Measurements from ENCODE around the gene KDM4C. TPM values are rescaled to one million over a fixed set of nuclear protein-coding genes. Genes with fewer than 3 reads are reported as not detected.
A peak's percentile ranks its signal among the peaks of the same experiment; 100 is the strongest.

The KDM4C gene
- polyA plus RNA-seq, 4 donors: 12.6 to 27.3 (median 18.9) TPM

DNA sequence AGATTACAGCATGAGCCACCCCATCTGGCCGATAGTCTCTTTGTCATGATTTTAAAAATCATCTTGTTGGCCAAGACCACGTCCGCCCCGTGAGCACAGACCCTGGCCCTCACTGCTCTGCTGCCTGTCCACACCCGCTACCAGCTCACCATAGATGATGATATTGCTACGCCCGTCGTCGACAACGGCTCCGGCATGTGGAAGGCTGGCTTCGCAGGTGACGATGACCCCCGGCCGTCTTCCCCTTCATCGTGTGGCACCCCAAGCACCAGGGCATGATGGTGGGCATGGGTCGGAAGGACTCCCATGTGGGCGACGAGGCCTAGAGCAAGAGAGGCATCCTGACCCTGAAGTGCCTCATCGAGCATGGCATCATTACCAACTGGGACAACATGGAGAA is 76.5 kb downstream of the KDM4C start:
- Histone ChIP-seq H3K36me3 (ENCODE audit: control insufficient read depth in 3 of 3, insufficient read depth in 2 of 3, low read depth in 1 of 3, low read length in 3 of 3) (peaks cover 0 to 28% (median 12%) of the 10 kb centered on the region in 3 donors), H3K4me3 (ENCODE audit: low read depth in 1 of 3, low read length in 3 of 3) (no peak overlapping the region), H3K9me3 (ENCODE audit: control insufficient read depth in 2 of 2, insufficient read depth in 1 of 2, low read depth in 1 of 2, low read length in 1 of 2) (peaks cover 0 to 6% of the 10 kb centered on the region in 2 donors), H3K4me1 (ENCODE audit: control insufficient read depth in 3 of 3, insufficient read depth in 2 of 3, low read depth in 1 of 3, low read length in 2 of 3) (no peaks in the 10 kb centered on the region), H3K27me3 (ENCODE audit: control insufficient read depth in 3 of 3, insufficient read depth in 3 of 3, low read length in 3 of 3) (no peaks in the 10 kb centered on the region), H3K27ac (ENCODE audit: low read depth in 1 of 3, low read length in 2 of 3) (no peak overlapping the region)
- FAIRE-seq: no peak
- 97 to 98% (median 98%) methylated on average over 20 of the region's 20 CpGs for WGBS, 3 donors
- no peak for DNase-seq

DNA sequence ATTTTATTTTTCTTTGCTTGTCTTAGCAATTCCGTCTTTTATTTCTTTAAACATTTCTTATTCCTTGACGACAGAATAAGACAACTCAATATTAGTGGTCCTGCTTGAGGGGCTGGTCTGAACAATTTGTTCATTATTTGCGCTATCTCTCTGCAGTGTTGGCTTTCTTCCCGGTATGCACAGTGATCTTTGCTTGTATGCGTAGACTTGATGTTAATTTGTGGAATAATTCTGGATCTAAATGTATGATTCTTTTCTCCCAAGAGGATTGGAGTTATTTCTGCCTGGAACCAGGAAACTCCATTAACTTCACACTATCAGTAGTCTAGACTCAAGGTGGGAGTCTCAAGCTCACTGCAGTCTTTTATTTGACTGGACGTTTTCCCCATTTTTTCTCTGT is 80.4 kb downstream of the KDM4C start:
- Histone ChIP-seq H3K27me3 (ENCODE audit: control insufficient read depth in 3 of 3, insufficient read depth in 3 of 3, low read length in 3 of 3) (no peaks in the 10 kb centered on the region), H3K27ac (ENCODE audit: low read depth in 1 of 3, low read length in 2 of 3) (no peak overlapping the region), H3K9me3 (ENCODE audit: control insufficient read depth in 2 of 2, insufficient read depth in 1 of 2, low read depth in 1 of 2, low read length in 1 of 2) (no peaks in the 10 kb centered on the region), H3K4me3 (ENCODE audit: low read depth in 1 of 3, low read length in 3 of 3) (no peak overlapping the region), H3K36me3 (ENCODE audit: control insufficient read depth in 3 of 3, insufficient read depth in 2 of 3, low read depth in 1 of 3, low read length in 3 of 3) (peaks cover 0 to 29% (median 7%) of the 10 kb centered on the region in 3 donors), H3K4me1 (ENCODE audit: control insufficient read depth in 3 of 3, insufficient read depth in 2 of 3, low read depth in 1 of 3, low read length in 2 of 3) (no peaks in the 10 kb centered on the region)
- DNase-seq (no peak), FAIRE-seq (no peak)
- 70 to 78% (median 73%) methylated on average over 6 of the region's 6 CpGs for WGBS, 3 donors

DNA sequence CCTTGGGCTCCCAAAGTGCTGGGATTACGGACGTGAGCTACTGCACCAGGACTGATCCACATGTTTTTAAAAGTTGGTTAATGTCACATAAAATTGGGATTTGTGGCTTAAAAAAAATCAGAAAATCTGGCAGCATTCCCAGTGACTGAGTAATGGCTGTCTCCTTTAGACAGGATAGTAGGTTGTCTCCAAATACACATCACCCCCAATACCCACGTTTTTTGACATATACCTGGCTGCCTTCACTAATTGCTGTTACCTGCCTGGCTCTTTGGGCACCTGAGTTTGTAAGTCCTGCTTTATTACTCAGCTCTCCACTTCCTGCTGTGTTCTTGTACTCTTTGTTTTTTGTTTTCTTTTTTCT is 84.8 kb downstream of the KDM4C start:
- DNase-seq: no peak
- FAIRE-seq: no peak
- Histone ChIP-seq H3K27me3 (ENCODE audit: control insufficient read depth in 3 of 3, insufficient read depth in 3 of 3, low read length in 3 of 3) (no peaks in the 10 kb centered on the region), H3K27ac (ENCODE audit: low read depth in 1 of 3, low read length in 2 of 3) (no peak overlapping the region), H3K4me1 (ENCODE audit: control insufficient read depth in 3 of 3, insufficient read depth in 2 of 3, low read depth in 1 of 3, low read length in 2 of 3) (no peaks in the 10 kb centered on the region), H3K9me3 (ENCODE audit: control insufficient read depth in 2 of 2, insufficient read depth in 1 of 2, low read depth in 1 of 2, low read length in 1 of 2) (no peaks in the 10 kb centered on the region), H3K4me3 (ENCODE audit: low read depth in 1 of 3, low read length in 3 of 3) (no peak overlapping the region), H3K36me3 (ENCODE audit: control insufficient read depth in 3 of 3, insufficient read depth in 2 of 3, low read depth in 1 of 3, low read length in 3 of 3) (peaks cover 0 to 14% (median 4%) of the 10 kb centered on the region in 3 donors)
- 76 to 83% (median 81%) methylated on average over 3 of the region's 3 CpGs for WGBS, 3 donors

DNA sequence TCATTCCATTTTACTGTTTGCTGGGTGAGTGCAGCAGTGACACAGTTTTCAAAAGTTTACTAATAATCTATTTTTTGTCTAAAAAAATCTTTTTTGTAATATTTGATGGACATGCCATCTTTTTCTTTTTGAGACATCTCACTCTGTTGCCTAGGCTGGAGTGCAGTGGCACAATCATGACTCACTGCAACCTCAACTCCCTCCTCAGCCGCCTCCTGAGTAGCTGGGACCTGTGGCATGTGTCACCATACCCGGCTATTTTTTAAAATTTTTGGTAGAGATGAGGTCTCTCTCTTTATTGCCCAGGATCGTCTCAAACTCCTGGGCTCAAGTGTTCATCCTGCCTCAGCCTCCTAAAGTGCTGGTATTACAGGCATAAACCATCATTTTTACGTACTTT is 86.0 kb downstream of the KDM4C start:
- no peak overlapping the region for H3K4me3 ChIP-seq (ENCODE audit: low read depth in 1 of 3, low read length in 3 of 3)
- no peaks in the 10 kb centered on the region for H3K9me3 ChIP-seq (ENCODE audit: control insufficient read depth in 2 of 2, insufficient read depth in 1 of 2, low read depth in 1 of 2, low read length in 1 of 2)
- H3K4me1 ChIP-seq (ENCODE audit: control insufficient read depth in 3 of 3, insufficient read depth in 2 of 3, low read depth in 1 of 3, low read length in 2 of 3): no peaks in the 10 kb centered on the region
- FAIRE-seq (no peak), DNase-seq (no peak)
- no peak overlapping the region for H3K27ac ChIP-seq (ENCODE audit: low read depth in 1 of 3, low read length in 2 of 3)
- peaks cover 0 to 14% (median 2%) of the 10 kb centered on the region in 3 donors for H3K36me3 ChIP-seq (ENCODE audit: control insufficient read depth in 3 of 3, insufficient read depth in 2 of 3, low read depth in 1 of 3, low read length in 3 of 3)
- WGBS, 3 donors: 93 to 96% (median 94%) methylated on average over 4 of the region's 4 CpGs
- H3K27me3 ChIP-seq (ENCODE audit: control insufficient read depth in 3 of 3, insufficient read depth in 3 of 3, low read length in 3 of 3): no peaks in the 10 kb centered on the region

DNA sequence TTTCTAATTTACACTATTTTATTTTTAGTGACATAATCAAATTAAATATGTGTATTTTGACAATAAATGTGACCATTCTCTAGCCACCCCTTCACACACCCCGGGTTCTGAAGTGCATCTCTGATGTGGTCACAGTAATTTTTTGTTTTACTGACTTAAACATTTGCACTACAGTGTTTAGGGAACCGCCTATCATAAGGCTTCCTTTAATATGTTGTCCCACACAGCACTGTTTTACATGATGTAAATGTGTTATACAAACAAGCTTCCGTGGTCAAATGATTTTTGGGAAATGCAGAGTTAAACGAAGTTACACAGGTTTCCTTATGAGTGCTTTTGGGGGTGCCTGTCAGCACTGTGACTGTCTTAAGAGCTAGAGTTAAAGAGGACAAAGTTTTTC is 86.5 kb downstream of the KDM4C start:
- 84 to 91% (median 85%) methylated on average over 4 of the region's 4 CpGs for WGBS, 3 donors
- Histone ChIP-seq H3K36me3 (ENCODE audit: control insufficient read depth in 3 of 3, insufficient read depth in 2 of 3, low read depth in 1 of 3, low read length in 3 of 3) (peaks cover 0 to 11% (median 4%) of the 10 kb centered on the region in 3 donors), H3K4me3 (ENCODE audit: low read depth in 1 of 3, low read length in 3 of 3) (no peak overlapping the region), H3K27ac (ENCODE audit: low read depth in 1 of 3, low read length in 2 of 3) (no peak overlapping the region), H3K9me3 (ENCODE audit: control insufficient read depth in 2 of 2, insufficient read depth in 1 of 2, low read depth in 1 of 2, low read length in 1 of 2) (no peaks in the 10 kb centered on the region), H3K27me3 (ENCODE audit: control insufficient read depth in 3 of 3, insufficient read depth in 3 of 3, low read length in 3 of 3) (no peaks in the 10 kb centered on the region), H3K4me1 (ENCODE audit: control insufficient read depth in 3 of 3, insufficient read depth in 2 of 3, low read depth in 1 of 3, low read length in 2 of 3) (no peaks in the 10 kb centered on the region)
- DNase-seq: no peak
- FAIRE-seq: no peak

DNA sequence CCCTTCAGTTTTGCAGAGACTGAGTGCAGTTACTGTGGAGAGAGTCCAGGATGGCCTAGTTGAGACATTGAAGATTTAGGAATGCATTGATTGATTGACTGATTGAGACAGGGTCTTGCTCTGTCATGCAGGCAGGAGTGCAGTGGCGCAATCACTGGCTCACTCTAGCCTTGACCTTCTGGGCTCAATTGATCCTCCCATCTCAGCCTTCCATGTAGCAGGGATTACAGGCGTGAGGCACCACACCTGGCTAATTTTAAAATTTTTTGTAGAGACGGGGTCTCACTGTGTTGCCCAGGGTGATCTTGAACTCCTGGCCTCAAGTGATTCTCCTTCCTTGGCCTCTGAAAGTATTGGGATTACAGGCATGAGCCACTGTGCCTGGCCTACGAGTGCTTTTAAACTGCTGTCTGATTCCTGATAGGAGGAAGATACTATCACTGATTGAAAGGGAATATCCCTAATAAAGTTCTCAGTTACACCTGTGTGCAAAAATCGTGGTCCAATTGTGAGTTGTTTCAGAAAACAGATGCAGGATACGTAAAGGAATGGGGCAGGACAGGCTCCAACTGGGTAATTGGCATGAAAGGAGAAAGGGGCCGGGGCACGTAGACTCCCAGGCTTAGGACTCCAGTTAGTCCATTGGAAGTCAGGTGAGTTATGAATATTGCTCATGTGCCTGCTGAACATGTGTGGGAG is 87.5 kb downstream of the KDM4C start:
- WGBS, 3 donors: 83 to 93% (median 91%) methylated on average over 8 of the region's 8 CpGs
- no peak overlapping the region for H3K27ac ChIP-seq (ENCODE audit: low read depth in 1 of 3, low read length in 2 of 3)
- no peak overlapping the region for H3K4me3 ChIP-seq (ENCODE audit: low read depth in 1 of 3, low read length in 3 of 3)
- no peaks in the 10 kb centered on the region for H3K4me1 ChIP-seq (ENCODE audit: control insufficient read depth in 3 of 3, insufficient read depth in 2 of 3, low read depth in 1 of 3, low read length in 2 of 3)
- FAIRE-seq: no peak
- H3K27me3 ChIP-seq (ENCODE audit: control insufficient read depth in 3 of 3, insufficient read depth in 3 of 3, low read length in 3 of 3): no peaks in the 10 kb centered on the region
- H3K36me3 ChIP-seq (ENCODE audit: control insufficient read depth in 3 of 3, insufficient read depth in 2 of 3, low read depth in 1 of 3, low read length in 3 of 3): peaks cover 0 to 8% (median 6%) of the 10 kb centered on the region in 3 donors
- DNase-seq: no peak
- H3K9me3 ChIP-seq (ENCODE audit: control insufficient read depth in 2 of 2, insufficient read depth in 1 of 2, low read depth in 1 of 2, low read length in 1 of 2): no peaks in the 10 kb centered on the region

DNA sequence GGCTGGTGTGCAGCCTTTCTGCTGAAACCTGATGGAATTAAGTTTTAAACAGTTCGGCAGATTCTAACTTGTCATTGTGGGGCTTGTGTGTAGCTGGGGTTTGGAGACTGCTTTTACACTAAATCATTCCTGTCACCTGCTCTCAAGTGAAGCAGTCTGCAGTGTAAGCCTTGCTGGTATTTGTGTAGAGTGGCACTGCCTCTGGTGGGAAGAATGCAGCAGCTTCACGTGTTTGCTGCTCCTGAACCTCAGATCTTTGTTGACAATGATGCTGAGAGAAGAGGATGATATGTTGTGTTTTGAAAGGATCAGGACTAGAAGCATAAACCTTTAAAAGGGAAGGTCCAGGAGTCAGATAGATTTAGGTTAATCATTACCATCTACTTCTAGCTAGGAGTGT is 88.1 kb downstream of the KDM4C start:
- DNase-seq: peak; percentile 23 to 31
- peaks cover 0 to 11% (median 8%) of the 10 kb centered on the region in 3 donors for H3K36me3 ChIP-seq (ENCODE audit: control insufficient read depth in 3 of 3, insufficient read depth in 2 of 3, low read depth in 1 of 3, low read length in 3 of 3)
- H3K27me3 ChIP-seq (ENCODE audit: control insufficient read depth in 3 of 3, insufficient read depth in 3 of 3, low read length in 3 of 3): no peaks in the 10 kb centered on the region
- H3K4me3 ChIP-seq (ENCODE audit: low read depth in 1 of 3, low read length in 3 of 3): no peak overlapping the region
- 23 to 64% (median 55%) methylated on average over 2 of the region's 2 CpGs for WGBS, 3 donors
- FAIRE-seq: no peak
- no peaks in the 10 kb centered on the region for H3K9me3 ChIP-seq (ENCODE audit: control insufficient read depth in 2 of 2, insufficient read depth in 1 of 2, low read depth in 1 of 2, low read length in 1 of 2)
- no peak overlapping the region for H3K27ac ChIP-seq (ENCODE audit: low read depth in 1 of 3, low read length in 2 of 3)
- no peaks in the 10 kb centered on the region for H3K4me1 ChIP-seq (ENCODE audit: control insufficient read depth in 3 of 3, insufficient read depth in 2 of 3, low read depth in 1 of 3, low read length in 2 of 3)

DNA sequence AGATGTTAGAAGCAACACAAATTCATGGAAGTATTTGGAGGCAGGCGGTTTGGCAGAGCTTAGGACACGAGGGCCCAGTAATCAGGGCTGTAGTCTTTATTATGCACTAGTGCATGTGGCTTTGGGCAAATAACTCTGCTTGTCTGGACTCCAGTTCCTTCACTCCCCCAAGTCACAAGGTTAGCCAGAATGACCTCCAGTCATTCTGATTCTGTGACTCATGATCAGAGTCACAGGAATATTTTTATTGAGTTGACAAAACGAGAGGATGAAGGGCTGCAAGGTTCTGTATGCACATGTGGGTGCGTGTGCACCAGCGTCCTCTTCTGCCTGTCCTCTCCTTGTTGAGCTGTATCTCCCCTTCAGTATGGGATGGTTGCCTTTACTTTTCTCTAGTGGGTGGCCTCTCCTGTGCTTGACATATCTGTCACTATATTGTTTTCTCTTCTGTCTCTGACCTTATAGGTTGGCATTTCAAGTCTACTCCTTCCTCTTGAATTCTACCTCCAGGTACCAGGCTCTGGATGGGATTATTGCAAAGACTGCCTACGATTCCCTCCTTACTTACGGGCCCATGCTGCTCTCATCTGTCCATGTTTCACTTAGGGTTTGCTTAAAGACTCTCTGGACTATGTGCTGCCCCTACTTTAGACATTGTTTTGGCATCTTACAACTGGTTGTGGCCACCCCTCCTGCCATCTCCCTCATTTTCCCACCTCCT is 94.6 kb downstream of the KDM4C start:
- WGBS, 3 donors: 89 to 91% (median 89%) methylated on average over 7 of the region's 7 CpGs
- Histone ChIP-seq H3K27ac (ENCODE audit: low read depth in 1 of 3, low read length in 2 of 3) (no peak overlapping the region), H3K9me3 (ENCODE audit: control insufficient read depth in 2 of 2, insufficient read depth in 1 of 2, low read depth in 1 of 2, low read length in 1 of 2) (no peaks in the 10 kb centered on the region), H3K36me3 (ENCODE audit: control insufficient read depth in 3 of 3, insufficient read depth in 2 of 3, low read depth in 1 of 3, low read length in 3 of 3) (peaks cover 3 to 21% (median 9%) of the 10 kb centered on the region in 3 donors), H3K27me3 (ENCODE audit: control insufficient read depth in 3 of 3, insufficient read depth in 3 of 3, low read length in 3 of 3) (no peaks in the 10 kb centered on the region), H3K4me3 (ENCODE audit: low read depth in 1 of 3, low read length in 3 of 3) (no peak overlapping the region), H3K4me1 (ENCODE audit: control insufficient read depth in 3 of 3, insufficient read depth in 2 of 3, low read depth in 1 of 3, low read length in 2 of 3) (no peaks in the 10 kb centered on the region)
- FAIRE-seq (no peak), DNase-seq (no peak)
